GM19324 (cell line): ENCODE data around the gene TRIM7.
"Not testable (repeated sequence)": the region's sequence is repeated elsewhere in the genome, so short reads cannot be mapped to it uniquely, and the experiment has no call there.

ENCODE experiments used
- ATAC-seq: cut with Tn5 transposase; IDR thresholded peaks from one replicate; pipeline ENCODE4 v1.9.1; 2021; ENCODE audit warnings: mild to moderate bottlenecking, moderate library complexity; ENCODE audit not compliant: unreplicated experiment, low FRiP score

The TRIM7 gene

GRCh38 chr5:181159286-181160151 is 45.5 kb downstream of the TRIM7 start:
- ATAC-seq, result peak; percentile 62

GRCh38 chr5:181158869-181159268 is 46.1 kb downstream of the TRIM7 start:
- no peak for ATAC-seq

- no peak for ATAC-seq
Measured at GRCh38 chr5:181156758-181157157, 48.2 kb downstream of the TRIM7 start.

- ATAC-seq, result no peak
Measured at GRCh38 chr5:181153814-181154213, 51.2 kb downstream of the TRIM7 start.

DNA sequence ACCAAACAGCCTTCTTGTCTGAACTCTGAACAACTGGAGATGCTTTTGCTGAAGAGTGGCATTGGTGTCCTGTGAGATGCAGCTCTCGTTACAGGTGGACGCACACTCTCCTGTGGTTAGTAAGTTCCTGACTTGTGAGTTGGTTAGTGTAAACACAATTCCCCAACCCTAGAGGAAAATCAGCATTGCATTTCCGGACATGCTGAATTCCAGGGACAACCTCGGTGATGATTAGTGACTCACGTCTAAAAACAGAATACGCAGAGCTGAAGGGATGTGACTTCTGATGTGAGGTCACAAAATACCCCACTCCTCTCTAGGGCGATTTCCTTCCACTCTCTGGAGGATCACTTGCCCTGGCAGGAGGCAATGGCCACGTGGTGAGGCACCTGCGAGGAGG is 52.6 kb downstream of the TRIM7 start:
- ATAC-seq, result no peak

DNA sequence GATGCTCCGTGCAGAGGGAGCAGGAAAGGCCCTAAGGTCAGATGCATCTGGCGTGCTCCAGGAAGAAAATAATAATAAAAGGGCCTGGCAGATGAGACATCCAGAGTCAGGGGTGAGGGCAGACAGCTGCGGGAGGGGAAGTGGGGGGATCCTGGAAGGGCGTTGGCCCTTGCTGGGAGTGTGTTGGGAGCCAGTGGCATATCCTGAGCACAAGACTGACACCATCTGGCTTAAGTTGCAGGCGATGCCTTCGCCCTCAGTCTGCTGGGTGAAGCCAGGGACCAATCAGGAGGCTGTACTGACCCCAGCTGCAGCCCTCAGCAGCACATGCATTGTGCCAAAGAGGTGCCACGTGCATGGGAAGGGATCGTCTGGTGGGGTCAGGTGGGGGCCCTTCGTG is 53.9 kb downstream of the TRIM7 start:
- no peak for ATAC-seq

DNA sequence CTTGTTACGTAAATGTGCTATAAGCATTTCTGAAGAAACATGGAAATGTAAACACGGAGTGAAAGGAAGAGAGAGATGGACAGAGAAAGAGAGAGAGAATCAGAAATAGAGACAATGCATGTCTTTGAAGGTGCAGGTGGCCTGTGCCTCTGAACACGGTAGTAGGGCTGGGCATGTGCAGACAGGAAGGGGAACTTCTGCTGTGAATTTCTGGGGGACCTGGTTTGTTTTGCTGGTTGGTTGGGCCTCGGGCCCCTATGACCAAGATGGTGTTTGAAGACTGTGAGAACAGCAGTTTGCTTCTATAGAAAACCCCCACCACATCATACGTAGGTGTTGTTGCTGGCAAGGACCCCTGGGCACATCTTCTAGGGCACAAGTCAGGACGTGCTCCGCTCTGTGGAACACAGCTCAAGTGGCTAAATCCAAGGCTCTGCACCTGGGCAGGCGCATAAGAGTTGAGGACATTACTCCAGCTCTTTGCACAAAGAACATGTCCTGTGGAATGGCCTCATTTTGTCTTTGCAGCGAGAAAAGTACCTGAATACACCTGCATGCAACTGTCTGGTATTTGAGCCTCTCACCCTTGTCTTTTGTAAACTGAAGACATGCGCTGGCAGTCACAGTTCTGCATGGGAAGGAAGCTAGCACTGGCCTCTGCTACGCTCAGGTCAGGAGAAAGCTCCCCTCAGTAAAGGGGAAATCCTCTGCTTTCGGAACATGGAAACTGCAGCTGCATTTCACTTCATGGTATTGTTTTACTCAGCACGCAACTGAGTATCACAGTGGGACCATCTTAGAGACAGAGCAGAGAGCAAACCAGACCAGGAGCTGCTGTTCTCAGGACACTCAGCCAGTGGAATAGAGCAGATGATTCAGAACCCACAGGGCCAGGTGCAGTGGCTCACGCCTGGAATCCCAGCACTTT is 54.9 kb downstream of the TRIM7 start:
- ATAC-seq, result no peak

- no peak for ATAC-seq
Measured at GRCh38 chr5:181149355-181149754, 55.6 kb downstream of the TRIM7 start.

DNA sequence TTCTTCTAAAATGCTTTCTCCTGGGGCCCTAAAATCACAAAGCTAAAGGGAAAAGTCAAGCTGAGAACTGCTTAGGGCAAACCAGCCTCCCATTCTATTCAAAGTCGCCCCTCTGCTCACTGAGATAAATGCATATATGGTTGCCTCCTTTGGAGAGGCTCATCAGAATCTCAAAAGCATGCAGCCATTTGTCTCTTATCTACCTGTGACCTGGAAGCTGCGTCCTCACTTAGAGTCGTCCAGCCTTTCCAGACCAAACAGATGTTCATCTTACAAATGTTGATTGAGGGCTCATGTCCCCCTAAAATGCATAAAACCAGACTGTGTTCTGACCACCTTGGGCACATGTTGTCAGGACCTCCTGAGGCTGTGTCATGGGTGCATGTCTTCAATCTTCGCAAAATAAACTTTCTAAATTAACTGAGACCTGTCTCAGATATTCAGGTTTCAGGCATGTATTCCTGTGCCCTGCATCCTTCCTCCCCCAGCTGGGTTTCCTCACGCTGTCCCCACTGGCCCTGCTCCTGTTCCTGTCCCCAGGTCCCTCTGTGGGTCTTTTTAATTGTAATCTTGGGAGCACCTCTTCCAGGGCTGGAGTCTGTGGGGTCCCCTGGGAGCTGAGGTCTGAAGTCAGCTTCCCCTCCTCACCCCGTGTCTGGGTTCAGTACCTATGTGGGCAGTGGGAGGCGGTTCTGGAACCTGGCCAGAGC is 57.9 kb downstream of the TRIM7 start, which contains the start of gene OR2V2:
TSS of gene OR2V2 (plus strand) at position 660 of the 710 bp plus-strand sequence. CDS start 7,357 bp downstream, outside the sequence.
- not testable (repeated sequence) for ATAC-seq

DNA sequence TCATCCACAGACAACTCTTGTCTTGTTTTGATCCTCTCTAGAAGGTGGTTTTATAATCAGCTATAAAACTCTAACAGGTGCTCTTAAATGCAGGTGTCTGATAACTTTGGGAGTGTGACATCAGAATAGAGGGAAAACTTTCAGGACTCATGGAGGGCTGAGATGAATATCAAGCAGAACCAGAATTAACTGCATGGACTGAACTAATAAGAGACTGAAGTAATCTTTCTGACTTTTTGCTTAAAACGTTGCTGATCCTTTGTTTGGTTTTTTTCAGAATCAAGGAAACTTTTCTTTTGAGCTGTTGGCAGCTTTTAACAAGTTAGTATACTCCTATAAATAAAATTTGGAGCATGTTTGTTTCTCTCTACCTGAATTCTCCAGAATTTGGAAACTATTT is 59.9 kb downstream of the TRIM7 start:
- ATAC-seq, result no peak
